Stimulated activated CD8-positive, alpha-beta memory T cell treated with anti-CD3 and anti-CD28 coated beads, Interleukin-7, amount 100 ng/mL, for 48 hours (primary cell): ENCODE results near the gene FLT1.

Experiments used
- DNase-seq, 2 donors: peaks; one replicate each; pipeline ENCODE4 v3.0.0-alpha.2; 2020; ENCODE audit warnings: low read depth in 1 of 2; ENCODE audit errors: extremely low read depth in 1 of 2

Gene FLT1

DNA sequence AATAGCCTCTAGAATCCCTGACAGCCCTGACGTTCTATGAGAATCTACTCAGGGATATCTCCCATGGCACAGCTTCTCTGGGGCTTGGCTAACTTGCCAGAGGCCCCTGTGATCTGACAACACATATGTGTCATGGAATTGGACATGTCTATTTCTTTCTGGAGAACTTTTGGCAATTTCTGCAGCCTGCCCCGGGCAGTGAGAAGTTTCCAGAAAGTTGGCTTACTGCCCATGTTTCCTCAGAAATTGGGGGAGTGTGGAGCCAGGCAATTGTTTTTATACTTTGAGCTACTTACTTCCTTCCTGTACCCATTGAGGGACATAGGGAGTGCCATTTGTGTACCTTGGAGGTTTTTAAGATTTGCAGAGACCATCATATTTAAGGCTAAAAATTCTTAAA is 98.9 kb downstream of the FLT1 start:
- DNase-seq, result no peak

DNA sequence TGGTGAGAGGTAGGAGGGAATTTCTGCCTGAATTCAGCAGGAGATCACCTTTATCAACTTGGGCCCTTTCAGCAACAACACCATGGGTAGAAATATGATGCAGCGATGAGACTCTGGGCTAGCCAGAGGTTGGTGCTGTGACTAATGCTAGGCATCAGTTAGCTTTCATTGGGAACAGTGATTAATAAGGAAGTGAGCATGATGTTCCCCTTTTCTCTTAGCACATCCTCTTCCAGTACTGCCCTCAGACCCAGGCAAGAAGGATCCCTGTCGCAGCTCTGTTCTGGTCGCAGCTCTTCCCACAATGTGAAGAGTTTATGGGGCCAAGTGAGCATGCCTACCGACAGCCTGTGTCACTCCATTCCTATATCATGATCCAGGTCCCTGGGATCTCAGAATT is 100.5 kb downstream of the FLT1 start:
- DNase-seq, result no peak

DNA sequence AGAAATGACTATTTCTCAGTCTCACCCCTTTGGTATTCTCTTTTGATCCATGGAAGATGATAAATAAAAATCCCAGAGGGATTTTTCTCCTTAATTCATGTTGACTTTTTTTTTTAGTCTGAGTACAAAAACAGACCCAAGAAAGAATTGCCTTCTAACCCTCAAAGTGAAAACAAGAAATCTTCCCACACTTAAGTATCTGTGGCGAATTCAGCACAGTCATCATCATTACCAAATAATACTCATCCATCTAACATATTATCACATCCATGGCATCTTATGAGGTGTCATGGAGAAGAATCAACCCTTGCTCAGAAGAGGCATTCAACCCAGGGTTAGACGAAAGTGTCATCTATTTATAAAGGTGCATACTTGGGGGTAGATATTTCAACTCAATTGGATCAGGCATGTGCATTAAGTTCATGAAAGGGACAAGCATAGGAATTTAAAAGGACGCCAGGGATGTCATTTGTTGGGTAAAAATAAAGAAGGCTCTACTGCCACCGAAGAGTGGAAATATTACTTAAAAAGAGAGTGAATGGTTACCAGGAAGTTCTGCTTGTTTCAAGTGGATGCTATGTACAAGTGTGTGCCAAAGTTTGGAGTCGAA is 101.9 kb downstream of the FLT1 start:
- DNase-seq, result no peak

DNA sequence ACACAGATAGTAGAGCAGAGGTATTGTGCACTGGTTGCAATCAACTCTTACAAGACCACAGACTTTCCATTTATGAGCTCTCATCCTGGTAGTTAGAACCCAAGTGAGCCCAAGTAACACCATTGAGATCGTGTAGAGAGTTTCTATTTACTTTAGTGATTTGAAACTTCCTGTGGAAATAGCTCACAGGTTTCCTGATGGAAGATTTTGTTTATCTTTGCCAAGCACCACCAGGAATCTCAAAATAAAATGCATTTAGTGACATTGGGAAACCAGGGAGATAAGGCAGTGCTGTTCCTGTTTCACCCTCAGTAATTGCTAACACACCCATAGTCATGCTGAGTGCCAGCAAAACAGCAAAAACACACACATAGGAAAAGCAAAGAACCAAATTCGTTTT is 102.5 kb downstream of the FLT1 start:
- no peak for DNase-seq

DNA sequence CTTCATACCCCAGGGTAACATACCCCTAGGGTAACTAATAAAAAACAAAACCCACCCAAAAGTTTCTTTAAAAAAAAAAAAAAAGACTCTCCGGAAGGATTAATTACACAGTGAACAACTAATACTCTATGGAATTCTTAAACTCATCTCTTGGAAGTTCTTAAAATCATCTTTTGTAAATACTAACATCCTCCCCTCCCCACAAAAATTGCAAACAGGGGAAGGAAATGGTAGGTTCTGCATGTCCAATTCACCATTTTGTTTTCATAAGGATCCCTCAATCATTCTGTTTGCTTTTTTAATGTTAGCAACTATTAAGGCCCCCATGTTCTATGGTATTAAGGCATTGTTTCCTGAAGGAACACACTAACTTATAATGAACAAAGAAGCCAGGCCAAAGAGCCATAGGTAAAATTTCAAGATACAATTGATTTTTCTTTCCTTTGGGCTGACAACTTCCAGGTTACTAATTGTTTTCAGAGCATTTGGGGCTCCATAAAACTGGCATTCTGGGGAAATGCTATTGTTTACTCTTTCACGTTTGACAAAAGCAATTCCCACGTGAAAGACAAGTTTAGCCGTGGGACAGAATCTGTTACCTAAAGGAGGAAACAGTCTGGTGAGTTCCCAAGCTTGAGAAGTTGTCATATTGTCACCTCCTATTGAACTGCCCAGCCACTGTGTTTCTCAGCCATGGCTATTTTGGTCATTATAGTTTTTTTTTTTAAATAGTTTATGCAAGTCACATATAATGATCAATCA is 107.0 kb downstream of the FLT1 start:
- no peak for DNase-seq

DNA sequence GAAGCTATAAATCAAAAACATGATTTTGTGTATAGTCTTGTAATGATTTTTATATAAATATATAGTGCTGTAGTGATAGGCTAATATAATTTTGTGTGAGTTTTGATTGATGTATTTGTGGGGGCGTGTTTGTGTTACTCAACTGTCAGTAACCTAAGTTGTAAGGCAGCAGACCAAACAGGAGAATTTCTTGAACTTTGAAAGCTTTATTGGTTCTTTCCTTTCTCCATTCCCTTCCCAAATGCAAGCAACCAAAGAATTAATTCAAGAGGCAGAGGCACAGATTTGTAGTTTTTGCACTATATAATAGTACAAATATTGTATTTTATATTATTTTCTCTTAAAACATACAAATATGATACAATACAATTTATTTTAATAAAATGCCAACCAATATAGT is 109.6 kb downstream of the FLT1 start:
- DNase-seq, result no peak

DNA sequence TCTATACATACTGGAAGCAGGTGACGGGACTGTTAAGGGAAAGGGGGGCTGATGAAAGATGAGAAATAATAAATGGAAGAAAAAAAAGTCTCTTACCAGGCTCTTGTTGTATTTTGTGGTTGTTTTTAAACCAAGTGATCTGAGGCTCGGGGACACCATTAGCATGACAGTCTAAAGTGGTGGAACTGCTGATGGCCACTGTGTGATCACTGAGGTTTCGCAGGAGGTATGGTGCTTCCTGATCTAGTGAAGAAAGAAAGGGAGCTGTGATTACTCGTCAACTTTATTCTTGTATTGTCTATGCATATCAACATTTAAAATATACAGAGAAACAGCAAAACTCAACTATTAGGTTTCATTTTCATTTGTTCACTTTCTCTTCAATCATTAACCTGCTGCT is 110.1 kb downstream of the FLT1 start:
- no peak for DNase-seq

DNA sequence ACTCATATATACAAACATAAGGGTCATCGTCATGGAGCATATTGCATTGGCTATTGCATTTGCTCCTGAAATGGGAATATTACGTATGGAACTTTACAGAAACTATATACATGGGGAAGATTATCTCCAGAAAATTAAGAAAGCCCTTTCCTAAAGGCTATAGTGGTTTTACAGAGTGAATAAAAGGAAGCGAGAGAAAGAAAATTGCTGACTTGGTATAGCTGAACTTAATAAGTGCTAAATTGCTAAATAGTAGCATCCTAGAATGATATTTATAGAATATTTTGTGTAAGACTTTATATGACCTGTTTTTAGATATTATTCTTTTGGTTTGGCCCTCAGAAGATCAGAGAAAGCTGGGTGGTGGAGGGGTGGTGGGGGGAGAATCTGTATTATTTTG is 114.6 kb downstream of the FLT1 start:
- DNase-seq, result no peak

DNA sequence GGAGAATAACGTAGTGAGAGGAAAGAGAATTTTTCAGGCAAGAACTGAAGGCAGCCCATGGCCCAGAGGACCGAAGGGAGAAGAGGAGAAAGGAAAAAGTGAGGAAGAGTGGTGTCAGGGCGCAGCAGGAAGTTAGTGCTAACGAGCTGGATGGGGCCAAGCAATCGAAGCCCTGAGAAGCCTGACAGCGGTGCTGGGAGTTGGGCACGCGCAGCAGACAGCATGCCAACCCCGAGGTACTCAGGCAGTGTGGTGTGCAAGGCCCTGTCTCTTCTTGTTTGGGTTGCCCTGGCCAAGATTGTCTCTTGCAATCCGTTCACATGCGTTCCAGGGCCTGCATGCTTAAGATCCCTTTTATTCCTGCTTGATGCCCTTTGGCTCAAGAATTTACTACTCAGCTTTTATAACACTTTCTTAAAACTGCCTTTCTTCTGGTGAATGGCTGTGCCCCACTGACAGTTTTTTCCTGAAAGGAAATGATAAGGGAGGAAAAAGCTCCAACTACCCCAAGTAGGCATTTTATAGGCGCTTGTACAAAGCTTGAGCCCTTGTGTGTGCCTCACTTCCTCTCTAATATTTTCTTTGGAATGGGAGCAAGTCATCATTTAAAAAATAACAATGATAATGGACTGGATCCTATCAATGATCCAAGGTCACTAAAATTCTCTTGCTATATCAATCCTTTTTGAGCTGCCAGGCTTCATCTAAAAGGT is 115.4 kb downstream of the FLT1 start:
- DNase-seq, result no peak

DNA sequence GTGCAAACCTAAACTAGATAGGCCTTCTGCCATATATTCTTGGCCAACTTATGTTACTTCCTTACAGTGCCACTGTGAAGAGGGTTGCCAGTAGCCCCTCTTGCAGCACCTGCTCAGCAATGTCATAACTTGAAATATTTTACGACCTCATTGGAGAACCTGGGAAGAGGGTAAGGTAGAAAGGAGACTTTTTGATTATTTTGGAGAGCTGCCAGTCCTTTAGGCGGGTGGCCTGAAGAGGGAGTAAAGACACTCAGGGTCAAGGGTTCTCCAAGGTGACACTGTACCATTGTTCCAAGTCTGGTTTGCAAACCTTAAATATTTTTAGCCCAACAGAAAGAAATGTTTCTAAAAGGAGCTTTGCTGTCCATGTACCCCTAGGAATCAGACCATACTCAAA is 118.3 kb downstream of the FLT1 start:
- DNase-seq, result no peak

DNA sequence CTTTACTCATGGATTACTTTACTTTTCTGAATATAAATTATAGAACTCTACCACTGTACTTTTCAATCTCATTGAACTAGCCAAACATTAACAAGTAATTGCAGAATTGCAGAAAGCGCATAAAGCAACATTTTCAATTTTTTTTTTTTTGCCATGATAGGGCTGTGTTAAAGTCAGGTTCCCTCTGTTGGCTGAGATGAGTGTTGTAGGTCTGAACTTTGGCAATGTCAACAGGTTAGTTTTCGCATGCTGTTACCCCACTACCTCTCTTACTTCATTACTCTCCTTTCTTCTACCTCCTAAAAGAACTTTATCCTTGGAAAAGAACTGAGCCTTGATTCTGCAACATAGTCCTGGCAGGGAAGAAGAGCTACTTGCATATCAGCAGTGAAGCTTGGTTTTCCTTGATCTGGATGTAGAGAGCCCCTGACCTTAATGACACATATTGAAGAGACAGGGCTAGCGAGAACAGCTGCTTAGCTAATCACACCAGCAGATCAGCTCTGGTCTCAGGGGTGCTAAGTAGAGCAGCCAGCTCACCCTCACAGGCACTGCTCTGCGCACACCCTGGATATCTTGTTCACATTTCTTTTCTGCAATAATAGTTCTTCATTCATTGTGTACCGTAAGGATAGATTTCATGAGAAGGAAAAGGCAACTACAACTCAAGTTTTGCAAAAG is 119.5 kb downstream of the FLT1 start:
- DNase-seq, result no peak

DNA sequence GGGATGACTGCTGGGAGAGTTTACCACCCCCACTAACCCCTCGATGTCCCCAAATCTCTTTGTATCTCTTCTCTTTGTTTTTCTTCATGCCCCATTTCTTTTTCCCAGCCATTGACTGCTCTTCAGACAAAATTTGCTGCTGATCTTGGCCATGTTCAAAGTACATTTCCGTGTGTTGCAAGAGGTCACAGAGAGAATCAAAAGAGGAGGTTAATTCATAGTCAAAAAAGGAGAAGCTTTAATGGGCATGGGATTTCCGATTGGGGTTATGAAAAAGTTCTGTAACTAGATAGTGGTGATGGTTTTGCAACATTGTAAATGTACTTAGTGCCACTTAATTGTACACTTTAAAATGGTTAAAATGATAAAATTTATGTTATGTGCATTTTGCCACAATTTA is 121.1 kb downstream of the FLT1 start:
- no peak for DNase-seq

DNA sequence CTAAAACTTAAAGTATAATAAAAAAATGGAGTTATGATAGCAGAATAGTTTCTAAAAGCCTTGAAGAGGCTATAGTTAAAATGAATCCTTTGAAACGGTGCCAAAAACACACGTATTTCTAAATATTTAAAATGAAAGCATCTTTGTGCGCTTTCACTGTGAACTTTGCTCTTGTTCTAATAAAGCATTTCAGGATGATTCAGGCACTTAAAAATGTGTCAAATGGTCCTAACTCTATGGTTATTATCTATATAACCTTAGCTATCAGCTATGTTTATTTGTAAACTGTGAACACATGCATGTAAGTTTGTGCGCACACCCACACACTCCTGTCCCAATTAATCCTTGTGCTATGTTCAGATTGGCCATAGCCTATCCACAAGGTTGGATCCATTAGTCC is 124.5 kb downstream of the FLT1 start:
- no peak for DNase-seq

DNA sequence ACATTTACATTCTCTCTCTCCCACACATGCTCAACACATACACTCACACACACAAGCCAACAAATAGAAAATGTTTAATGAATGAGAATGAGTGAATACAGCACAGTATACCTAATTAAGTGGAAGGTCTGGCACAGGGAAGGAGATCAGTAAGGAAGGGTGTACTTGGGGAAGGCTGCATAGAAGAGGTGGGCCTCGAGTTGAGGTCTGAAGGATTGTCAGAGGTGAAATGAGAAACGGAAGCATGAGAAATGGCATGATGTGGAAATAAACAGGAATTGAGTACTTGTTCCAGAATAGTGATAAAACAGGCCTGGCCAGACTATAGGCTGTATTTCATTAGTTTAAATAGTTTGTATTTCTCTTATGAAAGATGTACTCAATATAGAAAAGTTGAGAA is 136.2 kb downstream of the FLT1 start:
- DNase-seq, result no peak

DNA sequence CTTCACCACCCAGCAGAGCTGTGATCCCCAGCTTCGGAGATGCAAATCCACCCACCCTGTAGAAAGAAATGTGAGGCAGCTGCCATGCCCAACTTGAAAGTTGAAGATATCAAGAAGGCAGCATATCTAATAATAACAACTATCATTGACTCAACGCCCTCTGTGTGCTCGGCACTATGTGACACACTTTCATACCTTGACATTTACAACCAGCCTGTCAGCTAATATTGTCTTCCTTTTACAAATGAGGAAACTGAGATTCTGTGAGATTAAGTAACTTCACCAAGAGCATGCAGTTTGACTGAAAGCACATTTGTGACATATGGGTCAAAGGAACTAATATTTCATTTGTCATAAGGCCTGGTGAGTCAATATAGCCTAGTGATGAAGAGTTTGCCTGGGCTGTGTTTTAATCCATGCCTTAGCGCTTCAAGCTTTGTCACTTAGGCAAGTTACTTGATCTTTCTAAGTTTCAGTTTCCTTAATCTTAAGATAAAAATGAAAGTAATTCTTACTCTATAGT is 137.0 kb downstream of the FLT1 start:
- DNase-seq, result no peak

DNA sequence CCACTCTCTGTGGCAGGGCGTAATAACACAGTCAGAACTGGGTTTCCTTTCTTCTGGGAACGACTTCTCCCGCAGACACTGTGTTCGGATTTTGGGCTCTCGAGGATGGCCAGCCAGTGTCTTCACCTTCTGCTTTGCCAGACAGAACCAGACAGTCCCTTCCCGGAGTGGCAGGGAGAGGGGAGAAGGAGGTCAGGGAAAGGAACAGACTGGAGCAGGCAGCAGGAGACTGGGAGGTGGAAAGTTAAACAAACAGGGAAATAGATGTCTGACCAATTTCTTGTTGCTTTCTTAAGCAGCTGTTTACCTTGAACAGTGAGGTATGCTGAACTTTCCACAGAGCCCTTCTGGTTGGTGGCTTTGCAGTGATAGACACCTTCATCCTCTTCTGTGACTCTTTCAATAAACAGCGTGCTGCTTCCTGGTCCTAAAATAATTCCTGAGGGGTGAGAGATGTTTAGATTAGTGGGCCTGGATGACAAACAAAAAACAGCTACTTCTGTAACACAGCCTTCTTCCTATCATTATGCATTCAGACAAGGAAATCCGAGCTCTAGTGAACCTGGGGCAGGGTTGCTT is 137.6 kb downstream of the FLT1 start:
- no peak for DNase-seq

DNA sequence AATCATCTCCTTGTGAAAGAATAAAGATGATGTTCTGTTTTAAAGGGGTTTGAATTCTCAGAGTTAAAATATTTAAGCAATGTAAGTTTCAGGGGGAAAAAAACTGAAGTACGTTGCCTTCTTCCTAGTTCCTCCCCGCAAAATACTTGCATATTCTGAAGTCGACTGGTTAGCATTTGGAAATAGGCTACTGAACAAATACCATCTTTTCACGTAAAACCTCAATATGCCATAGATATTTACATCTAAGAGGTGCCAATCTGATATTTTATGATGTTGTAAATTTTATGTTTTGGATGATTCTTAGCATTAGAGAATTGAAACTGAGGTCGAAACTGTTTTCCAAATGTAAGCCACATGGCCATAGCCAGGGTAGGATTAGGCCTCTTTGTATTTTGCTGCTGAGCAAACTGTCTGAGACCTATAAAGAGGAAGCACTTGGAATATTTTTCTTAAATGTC is 138.3 kb downstream of the FLT1 start:
- no peak for DNase-seq

DNA sequence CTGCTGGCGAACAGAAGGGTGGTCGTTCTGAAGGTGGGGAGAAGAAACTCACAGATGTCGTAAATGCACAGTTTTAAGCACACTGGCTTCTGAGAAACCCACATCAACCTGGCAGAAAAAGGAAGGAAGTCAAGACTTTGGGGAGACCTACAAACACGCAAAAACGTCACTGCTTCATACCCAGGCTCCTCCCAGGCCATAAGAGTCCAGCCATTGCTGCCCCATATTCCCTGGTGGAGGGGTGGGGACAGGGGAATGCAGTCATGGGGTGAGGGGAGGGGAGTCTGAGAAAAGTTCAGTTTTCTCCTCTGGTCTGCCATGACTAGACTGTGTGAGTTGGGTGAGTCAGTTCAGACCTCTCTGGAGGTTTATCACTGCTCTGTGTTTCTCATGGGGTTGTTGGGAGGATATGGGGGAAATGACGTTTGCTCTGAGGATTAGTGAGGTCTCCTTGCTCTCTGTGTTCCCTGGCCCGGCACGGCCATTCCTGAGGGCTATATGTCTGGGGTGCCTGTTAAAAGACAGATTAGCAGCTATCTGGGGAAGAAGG is 139.0 kb downstream of the FLT1 start:
- DNase-seq, result no peak

DNA sequence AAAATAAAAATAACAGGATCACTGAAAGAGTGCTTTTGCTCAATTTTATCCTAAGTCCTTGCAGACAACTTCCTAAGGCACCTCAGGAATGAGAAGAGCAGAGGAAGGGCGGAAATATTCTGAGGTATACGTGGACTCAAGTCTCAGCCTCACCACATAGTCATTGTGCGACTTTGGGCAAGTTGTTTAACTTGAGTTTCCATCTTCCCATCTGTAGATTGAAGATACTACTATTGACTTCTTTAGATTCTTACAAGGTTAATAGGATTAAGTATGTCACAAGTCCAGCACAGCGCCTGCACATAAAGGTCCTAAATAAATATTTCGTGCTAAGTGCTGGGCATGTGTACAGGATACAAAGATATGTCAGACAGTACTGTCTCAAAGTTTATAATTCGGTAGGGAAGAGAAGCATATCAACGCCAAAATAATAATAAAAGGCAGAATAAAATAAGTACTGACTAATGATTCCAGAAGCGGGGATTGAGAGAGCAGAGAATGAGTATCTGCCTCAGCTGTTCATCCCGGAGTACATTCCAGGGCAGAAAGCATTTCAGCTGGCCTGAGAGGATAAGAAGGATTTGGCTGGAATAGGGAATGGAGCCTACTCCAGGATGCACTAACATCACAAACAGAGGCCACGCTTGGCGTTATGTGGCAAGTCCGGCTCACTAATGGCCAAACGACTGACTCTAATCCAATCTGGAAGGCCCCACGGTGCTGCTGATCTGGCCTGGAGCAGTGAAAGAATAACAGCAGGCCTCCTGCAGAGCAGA is 139.7 kb downstream of the FLT1 start:
- no peak for DNase-seq

DNA sequence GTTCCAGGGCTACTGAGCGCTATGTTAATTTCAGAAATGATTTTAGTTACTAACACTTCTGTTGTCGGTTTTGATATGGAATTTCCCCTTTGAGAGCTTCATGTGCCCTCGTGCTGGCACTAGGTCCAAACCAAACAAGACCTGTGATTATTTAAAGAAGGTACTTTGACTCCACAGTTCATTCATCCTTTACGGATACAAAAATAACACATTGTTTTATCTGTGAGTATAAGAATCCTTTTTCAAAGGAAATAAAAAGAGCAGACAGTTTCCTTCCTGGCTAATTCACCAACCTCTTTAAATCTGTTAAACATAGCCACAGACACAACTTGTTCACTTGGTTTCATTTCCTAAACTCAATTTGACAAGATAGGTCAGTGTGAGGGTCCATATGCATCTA is 141.2 kb downstream of the FLT1 start:
- DNase-seq, result no peak
